K562 (cell line): Measurements from ENCODE around the gene RAB17.

Source experiments
- DDX20 ChIP-seq: fragments of 450-650 bp; IDR thresholded peaks from 2 replicates; pipeline ENCODE4 v1.6.1; 2016; ENCODE audit warnings: missing genetic modification characterization, low read depth, mild to moderate bottlenecking, missing compliant biosample characterization, moderate library complexity
- FOXA3 ChIP-seq, 2 experiments: fragments of 450-650 bp in 1 of 2; sonication (generic) in 1 of 2; formaldehyde crosslinking; IDR thresholded peaks in 1 of 2; conservative IDR thresholded peaks in 1 of 2; 2 replicates each; pipeline versions ENCODE4 v1.4.0 to v1.8.0; 2020 to 2022; ENCODE audit warnings: mild to moderate bottlenecking in 2 of 2, missing genetic modification reagents in 1 of 2
- HMG20B ChIP-seq: fragments of 250-450 bp; sonication (Bioruptor Pico); IDR thresholded peaks from 2 replicates; pipeline ENCODE4 v1.5.0; 2021; ENCODE audit warnings: mild to moderate bottlenecking
- MCM3 ChIP-seq: fragments of 450-650 bp; IDR thresholded peaks from 2 replicates; pipeline ENCODE4 v1.6.1; 2016
- MLLT1 ChIP-seq, 2 experiments: fragments of 450-650 bp; IDR thresholded peaks; 2 replicates each; pipeline ENCODE4 v1.6.1; 2016
- PPARD ChIP-seq: fragments of 250-450 bp; sonication (Bioruptor Pico); IDR thresholded peaks from 2 replicates; pipeline ENCODE4 v1.8.0; 2022; ENCODE audit warnings: inconsistent platforms, mild to moderate bottlenecking, moderate library complexity
- RAD21 ChIP-seq, 2 experiments: fragments of 250-450 bp in 1 of 2; fragments of 450-650 bp in 1 of 2; sonication (Bioruptor Pico) in 1 of 2; formaldehyde crosslinking in 1 of 2; IDR thresholded peaks in 1 of 2; conservative IDR thresholded peaks in 1 of 2; 2 replicates each; pipeline versions ENCODE4 v1.4.0 to v1.8.0; 2020 to 2022; ENCODE audit warnings: mild to moderate bottlenecking in 2 of 2, moderate library complexity in 1 of 2
- TBP ChIP-seq: optimal IDR thresholded peaks from 2 replicates; pipeline ENCODE3; 2011; ENCODE audit warnings: low read depth, low read length, improper control_type of control experiment
- ZC3H11A ChIP-seq: IDR thresholded peaks from 2 replicates; pipeline ENCODE4 v1.6.1; 2012; ENCODE audit warnings: low read depth, low read length, improper control_type of control experiment
- ZFP36 ChIP-seq: fragments of 150-350 bp; IDR thresholded peaks from 2 replicates; pipeline ENCODE4 v1.6.1; 2018; ENCODE audit warnings: low read length, low read depth; ENCODE audit not compliant: partially characterized antibody
- ZNF212 ChIP-seq: fragments of 450-650 bp; formaldehyde crosslinking; IDR thresholded peaks from 2 replicates; pipeline ENCODE4 v1.4.0; 2020; ENCODE audit warnings: mild to moderate bottlenecking
- ZNF609 ChIP-seq: sonication (generic); formaldehyde crosslinking; IDR thresholded peaks from 2 replicates; pipeline ENCODE4 v1.8.1; 2023; ENCODE audit warnings: missing genetic modification reagents, mild to moderate bottlenecking, borderline replicate concordance
- TF ChIP-seq, protein P1 (sequence below), 3 experiments: IDR thresholded peaks in 2 of 3; conservative IDR thresholded peaks in 1 of 3; 2 replicates each; pipeline ENCODE4 v1.5.1; 2011 to 2012; ENCODE audit warnings: low read length in 3 of 3, mild to moderate bottlenecking in 3 of 3, control low read depth in 2 of 3, improper control_type of control experiment in 1 of 3, inconsistent platforms in 1 of 3, low read depth in 1 of 3, mixed read lengths in 1 of 3, moderate library complexity in 1 of 3; ENCODE audit not compliant: insufficient read depth in 2 of 3
- TF ChIP-seq, protein P2 (sequence below): fragments of 250-450 bp; sonication (Bioruptor Pico); IDR thresholded peaks from 2 replicates; pipeline ENCODE4 v1.4.0; 2020; ENCODE audit warnings: mild to moderate bottlenecking

DNA sequence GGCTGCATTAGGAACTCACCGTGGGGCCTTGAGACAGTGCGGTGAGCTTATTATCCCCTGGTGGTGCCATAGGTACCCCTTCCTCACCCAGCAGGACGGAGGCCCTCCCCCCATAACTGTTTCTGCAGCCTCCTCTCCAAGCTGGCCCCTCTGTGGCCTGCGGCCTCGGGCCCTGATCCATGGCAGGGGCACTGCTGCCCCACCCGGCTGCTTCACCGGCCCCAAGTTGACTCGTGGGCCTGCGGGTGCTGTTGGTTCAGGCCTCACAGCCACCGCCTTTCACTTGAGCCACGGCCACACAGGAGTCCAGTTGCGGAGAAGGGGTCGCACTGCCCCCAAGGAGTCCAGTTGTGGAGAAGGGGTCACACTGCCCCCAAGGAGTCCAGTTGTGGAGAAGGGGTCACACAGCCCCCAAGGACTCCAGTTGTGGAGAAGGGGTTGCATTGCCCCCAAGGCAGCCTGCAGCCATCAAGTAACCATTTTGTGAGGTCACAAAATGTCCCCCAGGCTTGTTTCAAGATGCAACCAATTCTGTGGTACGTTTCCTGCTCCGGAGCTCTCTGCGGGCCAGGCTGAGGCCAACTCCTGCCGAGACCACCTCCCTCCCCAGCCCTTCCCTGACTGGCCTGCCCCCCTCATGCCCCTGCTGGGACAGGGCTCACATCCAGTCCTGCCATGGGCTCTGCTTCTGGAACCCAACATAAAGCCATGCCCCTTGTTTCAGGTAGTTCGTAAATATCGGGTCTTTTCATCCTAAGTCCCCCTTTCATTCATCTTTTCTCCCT lies 41.5 kb upstream of the RAB17 start:
- TF ChIP-seq, protein P1, sequence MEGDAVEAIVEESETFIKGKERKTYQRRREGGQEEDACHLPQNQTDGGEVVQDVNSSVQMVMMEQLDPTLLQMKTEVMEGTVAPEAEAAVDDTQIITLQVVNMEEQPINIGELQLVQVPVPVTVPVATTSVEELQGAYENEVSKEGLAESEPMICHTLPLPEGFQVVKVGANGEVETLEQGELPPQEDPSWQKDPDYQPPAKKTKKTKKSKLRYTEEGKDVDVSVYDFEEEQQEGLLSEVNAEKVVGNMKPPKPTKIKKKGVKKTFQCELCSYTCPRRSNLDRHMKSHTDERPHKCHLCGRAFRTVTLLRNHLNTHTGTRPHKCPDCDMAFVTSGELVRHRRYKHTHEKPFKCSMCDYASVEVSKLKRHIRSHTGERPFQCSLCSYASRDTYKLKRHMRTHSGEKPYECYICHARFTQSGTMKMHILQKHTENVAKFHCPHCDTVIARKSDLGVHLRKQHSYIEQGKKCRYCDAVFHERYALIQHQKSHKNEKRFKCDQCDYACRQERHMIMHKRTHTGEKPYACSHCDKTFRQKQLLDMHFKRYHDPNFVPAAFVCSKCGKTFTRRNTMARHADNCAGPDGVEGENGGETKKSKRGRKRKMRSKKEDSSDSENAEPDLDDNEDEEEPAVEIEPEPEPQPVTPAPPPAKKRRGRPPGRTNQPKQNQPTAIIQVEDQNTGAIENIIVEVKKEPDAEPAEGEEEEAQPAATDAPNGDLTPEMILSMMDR (IDR thresholded peaks at IDR 0.05 in 2 of 3, conservative IDR thresholded peaks at IDR 0.05 in 1 of 3; ENCODE audit: insufficient read depth in 2 of 3, low read depth in 1 of 3, low read length in 3 of 3): no peak
- TF ChIP-seq RAD21 (CRISPR knock-in tag; conservative IDR thresholded peaks at IDR 0.05 in 1 of 2, IDR thresholded peaks at IDR 0.05 in 1 of 2) (no peak), HMG20B (CRISPR knock-in tag) (no peak), TBP (no peak), DDX20 (tag) (no peak), ZNF212 (CRISPR knock-in tag) (no peak), PPARD (CRISPR knock-in tag) (no peak), ZFP36 (no peak), FOXA3 (CRISPR knock-in tag; conservative IDR thresholded peaks at IDR 0.05 in 1 of 2, IDR thresholded peaks at IDR 0.05 in 1 of 2) (no peak), ZC3H11A (no peak), MCM3 (no peak), MLLT1 (IDR thresholded peaks at IDR 0.05) (no peak), ZNF609 (CRISPR knock-in tag) (no peak)
- TF ChIP-seq, protein P2, sequence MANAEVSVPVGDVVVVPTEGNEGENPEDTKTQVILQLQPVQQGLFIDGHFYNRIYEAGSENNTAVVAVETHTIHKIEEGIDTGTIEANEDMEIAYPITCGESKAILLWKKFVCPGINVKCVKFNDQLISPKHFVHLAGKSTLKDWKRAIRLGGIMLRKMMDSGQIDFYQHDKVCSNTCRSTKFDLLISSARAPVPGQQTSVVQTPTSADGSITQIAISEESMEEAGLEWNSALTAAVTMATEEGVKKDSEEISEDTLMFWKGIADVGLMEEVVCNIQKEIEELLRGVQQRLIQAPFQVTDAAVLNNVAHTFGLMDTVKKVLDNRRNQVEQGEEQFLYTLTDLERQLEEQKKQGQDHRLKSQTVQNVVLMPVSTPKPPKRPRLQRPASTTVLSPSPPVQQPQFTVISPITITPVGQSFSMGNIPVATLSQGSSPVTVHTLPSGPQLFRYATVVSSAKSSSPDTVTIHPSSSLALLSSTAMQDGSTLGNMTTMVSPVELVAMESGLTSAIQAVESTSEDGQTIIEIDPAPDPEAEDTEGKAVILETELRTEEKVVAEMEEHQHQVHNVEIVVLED (CRISPR knock-in tag): no peak
